Stomach (tissue), 9 donors: ENCODE measurements around the gene FOXO1. TPM values are rescaled to one million over a fixed set of nuclear protein-coding genes. Genes with fewer than 3 reads are reported as not detected.

ENCODE experiments used
- DNase-seq, 2 donors: peaks; one replicate each; pipeline versions ENCODE4 v3.0.0 to v3.0.0-alpha.2; 2013 to 2019
- H3K27ac ChIP-seq, 5 donors: fragments of 200-600 bp in 4 of 5; sonication (generic) in 4 of 5; one replicate each; pipeline ENCODE4 v1.5.1; 2013 to 2019; ENCODE audit warnings: mild to moderate bottlenecking in 1 of 5, moderate library complexity in 1 of 5
- H3K27me3 ChIP-seq, 3 donors: fragments of 200-600 bp; sonication (generic); one replicate each; pipeline ENCODE4 v1.5.1; 2017 to 2019; ENCODE audit warnings: mixed run types in 1 of 3
- H3K36me3 ChIP-seq, 4 donors: fragments of 200-600 bp; sonication (generic); 1 replicate in 3 of 4; 2 replicates in 1 of 4; pipeline ENCODE4 v1.5.1; 2016 to 2019
- H3K4me1 ChIP-seq, 4 donors: fragments of 200-600 bp; sonication (generic); one replicate each; pipeline ENCODE4 v1.5.1; 2016 to 2019
- H3K4me3 ChIP-seq, 4 donors: fragments of 200-600 bp; sonication (generic) in 3 of 4; one replicate each; pipeline ENCODE4 v1.5.1; 2016 to 2019; ENCODE audit warnings: mild to moderate bottlenecking in 1 of 4
- H3K9me3 ChIP-seq, 4 donors: fragments of 200-600 bp; sonication (generic); one replicate each; pipeline ENCODE4 v1.5.1; 2016 to 2019
- CTCF ChIP-seq, 7 experiments: fragments of 450-650 bp in 4 of 7; fragments of 200-600 bp in 3 of 7; sonication (generic) in 3 of 7; IDR thresholded peaks; one replicate each; pipeline ENCODE4 v1.5.1; 2016 to 2019; ENCODE audit warnings: antibody characterized with exemption in 7 of 7, control low read depth in 2 of 7, mild to moderate bottlenecking in 1 of 7
- EP300 ChIP-seq: sonication (generic); formaldehyde crosslinking; IDR thresholded peaks from one replicate; pipeline ENCODE4 v1.6.1; 2017; ENCODE audit warnings: antibody characterized with exemption
- POLR2A ChIP-seq, 4 donors: fragments of 450-650 bp; IDR thresholded peaks; one replicate each; pipeline ENCODE4 v1.6.1; 2016; ENCODE audit warnings: antibody characterized with exemption in 4 of 4, control low read depth in 2 of 4, mild to moderate bottlenecking in 1 of 4, moderate library complexity in 1 of 4
- POLR2AphosphoS5 ChIP-seq, 3 donors: sonication (generic); formaldehyde crosslinking; IDR thresholded peaks; one replicate each; pipeline ENCODE4 v1.6.1; 2016; ENCODE audit warnings: antibody characterized with exemption in 3 of 3
- WGBS, 5 donors: extraction: QIAGEN DNeasy Blood & Tissue Kit in 3 of 5; methylation state at CpG; one replicate each; pipeline versions ENCODE4 v1.1.5 to v1.1.7; 2013 to 2018; 5-methylcytosine and 5-hydroxymethylcytosine counted together
- intact Hi-C: fragments of 100-400 bp; cut with DNase I; formaldehyde crosslinking; loops from one replicate; pipeline ENCODE4 v1.15.1; 2023; ENCODE audit warnings: low total_unique reads
- polyA plus RNA-seq, 3 donors: library from polyadenylated mRNA; stranded (reverse); fragments of 200-250 nt; gene quantifications; one replicate each; pipeline ENCODE4 v1.2.3, GENCODE V29; 2013
- total RNA-seq, 5 donors: library from RNA; depleted of rRNA; stranded (reverse); fragments of >200 nt; gene quantifications; one replicate each; pipeline versions ENCODE4 v1.1.0 to v1.2.3, GENCODE V29; 2014 to 2016
- donor health status: healthy with polysubstance abuse.
- donor health status: Bipolar disorder and iron deficiency.
- donor health status: healthy.

Gene FOXO1
- total and polyA plus RNA-seq, 8 donors = 4.2 to 43.7 (median 19.6) TPM

DNA sequence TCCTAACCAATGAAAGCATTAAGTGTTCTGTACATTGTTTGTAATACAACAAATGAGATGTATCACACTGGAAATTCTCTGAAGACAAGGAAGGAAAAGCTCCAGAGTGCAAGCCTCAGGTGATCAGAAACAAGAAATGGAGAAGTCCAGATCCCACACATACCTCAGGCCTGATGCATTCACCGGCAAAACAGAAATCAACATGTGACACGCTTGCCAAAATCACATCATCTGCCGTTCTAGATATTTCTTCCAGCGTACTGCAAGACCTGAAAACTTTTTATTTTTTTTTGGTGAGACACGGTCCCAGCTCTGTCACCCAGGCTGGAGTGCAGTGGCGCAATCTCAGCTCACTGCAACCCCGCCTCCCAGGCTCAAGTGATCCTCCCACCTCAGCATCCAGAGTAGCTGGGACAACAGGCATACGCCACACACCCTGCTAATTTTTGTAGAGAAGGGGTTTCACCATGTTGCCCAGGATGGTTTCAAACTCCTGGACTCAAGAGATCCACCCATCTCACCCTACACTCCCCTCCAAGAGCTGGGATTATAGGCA is 48.6 kb downstream of the FOXO1 start:
- no peak overlapping the region for H3K4me3 ChIP-seq
- no peaks in the 10 kb centered on the region for H3K27me3 ChIP-seq
- H3K36me3 ChIP-seq = no peaks in the 10 kb centered on the region
- no peaks in the 10 kb centered on the region for H3K9me3 ChIP-seq
- no peak overlapping the region for H3K27ac ChIP-seq
- intact Hi-C loops = no loop called here
- no peak for TF ChIP-seq CTCF (IDR thresholded peaks at IDR 0.05)
- TF ChIP-seq POLR2A (IDR thresholded peaks at IDR 0.05) = no peak
- TF ChIP-seq POLR2AphosphoS5 (IDR thresholded peaks at IDR 0.05) = no peak
- TF ChIP-seq EP300 = no peak
- 88 to 92% (median 91%) methylated on average over 8 of the region's 8 CpGs for WGBS, 5 donors
- no peak for DNase-seq
- H3K4me1 ChIP-seq = peaks cover 15 to 70% (median 47%) of the 10 kb centered on the region in 4 donors

DNA sequence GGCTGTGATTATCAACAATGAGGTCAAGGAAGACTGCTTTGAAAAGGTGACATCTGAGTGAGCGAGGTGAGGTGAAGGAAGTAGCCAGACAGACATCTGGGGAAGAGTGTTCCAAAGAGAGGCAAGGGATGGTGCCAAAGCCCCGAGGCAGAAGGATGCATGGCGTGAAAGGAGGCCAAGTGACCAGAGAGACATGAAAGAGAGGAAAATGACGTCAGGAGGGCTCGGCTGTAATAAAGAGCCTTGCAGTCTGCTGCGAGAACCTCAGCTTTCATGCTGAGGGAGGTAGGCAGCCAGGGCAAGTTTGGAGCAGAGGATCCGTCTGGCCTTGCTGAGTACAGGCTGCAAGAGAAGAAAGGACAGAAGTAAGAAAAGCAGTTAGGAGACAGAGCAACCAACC is 50.8 kb downstream of the FOXO1 start:
- TF ChIP-seq EP300 = no peak
- no peak for TF ChIP-seq POLR2AphosphoS5 (IDR thresholded peaks at IDR 0.05)
- TF ChIP-seq CTCF (IDR thresholded peaks at IDR 0.05) = no peak
- TF ChIP-seq POLR2A (IDR thresholded peaks at IDR 0.05) = no peak
- intact Hi-C loops = no loop called here
- WGBS, 5 donors = 74 to 91% (median 88%) methylated on average over 7 of the region's 7 CpGs
- Histone ChIP-seq H3K9me3 (no peaks in the 10 kb centered on the region), H3K4me1 (peaks cover 22 to 83% (median 54%) of the 10 kb centered on the region in 4 donors), H3K27me3 (no peaks in the 10 kb centered on the region), H3K27ac (no peak overlapping the region), H3K4me3 (no peak overlapping the region), H3K36me3 (no peaks in the 10 kb centered on the region)
- no peak for DNase-seq

DNA sequence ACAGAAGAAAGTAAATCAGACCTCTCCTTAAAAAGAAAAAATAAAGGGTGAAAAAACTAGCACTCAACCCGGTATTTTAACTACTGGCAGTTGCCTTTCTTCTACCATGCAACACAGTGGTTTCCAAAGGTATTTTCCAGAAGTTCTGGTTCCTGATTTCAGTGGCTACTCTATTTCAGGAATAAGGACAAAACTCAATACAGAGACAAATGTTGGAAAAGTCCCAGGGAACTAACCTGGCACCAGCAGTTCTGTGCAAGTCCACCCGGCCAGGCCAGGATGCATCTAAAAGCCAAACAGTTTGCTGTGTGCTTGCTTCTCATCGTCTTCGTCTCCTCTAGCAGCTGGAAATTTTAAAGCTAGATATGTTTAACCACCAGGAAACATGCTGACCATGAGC is 52.5 kb downstream of the FOXO1 start:
- intact Hi-C loops = no loop called here
- H3K4me1 ChIP-seq = peaks cover 23 to 84% (median 51%) of the 10 kb centered on the region in 4 donors
- no peaks in the 10 kb centered on the region for H3K9me3 ChIP-seq
- WGBS, 5 donors = 25 to 55% (median 32%) methylated on average over 4 of the region's 4 CpGs
- no peak for TF ChIP-seq EP300
- no peak for TF ChIP-seq POLR2A (IDR thresholded peaks at IDR 0.05)
- no peak for TF ChIP-seq POLR2AphosphoS5 (IDR thresholded peaks at IDR 0.05)
- TF ChIP-seq CTCF (IDR thresholded peaks at IDR 0.05) = no peak
- no peaks in the 10 kb centered on the region for H3K36me3 ChIP-seq
- DNase-seq = no peak
- H3K27ac ChIP-seq = peak overlapping the region in 4 of 5 donors; percentile 14 to 78 (median 58)
- no peaks in the 10 kb centered on the region for H3K27me3 ChIP-seq
- no peak overlapping the region for H3K4me3 ChIP-seq

GRCh38 chr13:40613192-40613818 is 53.1 kb downstream of the FOXO1 start:
- Histone ChIP-seq H3K9me3 (no peaks in the 10 kb centered on the region), H3K36me3 (no peaks in the 10 kb centered on the region), H3K27ac (peak overlapping the region; percentile 14 to 78 (median 57)), H3K4me3 (no peak overlapping the region), H3K27me3 (no peaks in the 10 kb centered on the region), H3K4me1 (peaks cover 23 to 81% (median 48%) of the 10 kb centered on the region in 4 donors)
- DNase-seq = peak; percentile 56 to 79
- WGBS, 5 donors = 10 to 33% (median 20%) methylated on average over 7 of the region's 7 CpGs
- TF ChIP-seq EP300 = no peak
- peak; percentile 20 to 43 (median 28) for TF ChIP-seq POLR2AphosphoS5 (IDR thresholded peaks at IDR 0.05)
- intact Hi-C loops = no loop called here

DNA sequence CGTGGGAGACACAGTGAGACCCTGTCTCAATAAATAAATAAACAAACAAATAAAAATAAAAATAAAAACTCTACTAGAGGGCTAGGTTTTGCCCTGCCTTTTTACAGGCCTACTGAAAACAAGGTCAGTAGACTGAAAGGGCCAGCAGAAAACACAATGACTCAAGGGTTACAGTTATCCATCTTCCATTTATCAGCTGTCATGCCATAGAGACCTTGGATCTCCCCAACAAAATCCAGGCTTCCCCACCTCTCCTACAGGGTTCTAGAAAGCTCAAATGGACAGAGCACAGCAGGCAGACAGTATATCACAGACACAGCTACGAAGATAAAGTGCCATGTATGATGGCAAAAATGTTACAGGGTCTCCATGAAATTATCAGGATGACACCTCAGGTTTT is 54.4 kb downstream of the FOXO1 start:
- Histone ChIP-seq H3K36me3 (no peaks in the 10 kb centered on the region), H3K4me3 (no peak overlapping the region), H3K27ac (peak overlapping the region in 2 of 5 donors; percentile 57 to 78), H3K4me1 (peaks cover 23 to 75% (median 44%) of the 10 kb centered on the region in 4 donors), H3K9me3 (no peaks in the 10 kb centered on the region), H3K27me3 (no peaks in the 10 kb centered on the region)
- 66 to 85% (median 81%) methylated on average over 2 of the region's 2 CpGs for WGBS, 5 donors
- no peak for DNase-seq
- intact Hi-C loops = no loop called here
- TF ChIP-seq POLR2A (IDR thresholded peaks at IDR 0.05) (no peak), EP300 (no peak), CTCF (IDR thresholded peaks at IDR 0.05) (no peak), POLR2AphosphoS5 (IDR thresholded peaks at IDR 0.05) (no peak)
